ENCODE data around the gene PAPOLA. TPM values are rescaled to one million over a fixed set of nuclear protein-coding genes. Genes with fewer than 3 reads are reported as not detected.

PAPOLA gene
- total RNA-seq, 4 donors from 2014 or later: 76.6 to 250 (median 110) TPM

DNA sequence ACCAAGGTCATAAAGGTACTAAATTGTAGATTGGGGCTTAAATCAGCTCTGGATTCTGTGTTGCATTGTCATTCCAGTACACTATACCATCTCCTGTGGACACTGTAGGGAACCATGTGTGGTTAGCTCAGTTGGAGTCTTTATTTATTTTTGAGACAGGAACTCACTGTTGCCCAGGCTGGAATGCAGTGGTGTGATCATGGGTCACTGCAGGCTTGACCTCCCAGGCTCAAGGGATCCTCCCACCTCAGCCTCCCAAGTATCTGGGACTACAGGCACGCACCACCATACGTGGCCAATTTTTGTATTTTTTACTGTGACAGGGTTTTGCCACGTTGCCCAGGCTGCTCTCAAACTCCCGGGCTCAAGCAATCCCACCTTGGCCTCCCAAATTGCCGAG lies 6.7 kb downstream of the PAPOLA start:
- no peak for DNase-seq (ENCODE audit: low spot score in 2 of 2)
- WGBS: 91% methylated on average over 5 of the region's 5 CpGs
- H3K4me3 ChIP-seq: no peak overlapping the region
- no peaks in the 10 kb centered on the region for H3K27me3 ChIP-seq
- no peaks in the 10 kb centered on the region for H3K36me3 ChIP-seq
- no peak for TF ChIP-seq POLR2A (IDR thresholded peaks at IDR 0.05)
- no peak for TF ChIP-seq EP300 (IDR thresholded peaks at IDR 0.05)
- TF ChIP-seq, protein P1, sequence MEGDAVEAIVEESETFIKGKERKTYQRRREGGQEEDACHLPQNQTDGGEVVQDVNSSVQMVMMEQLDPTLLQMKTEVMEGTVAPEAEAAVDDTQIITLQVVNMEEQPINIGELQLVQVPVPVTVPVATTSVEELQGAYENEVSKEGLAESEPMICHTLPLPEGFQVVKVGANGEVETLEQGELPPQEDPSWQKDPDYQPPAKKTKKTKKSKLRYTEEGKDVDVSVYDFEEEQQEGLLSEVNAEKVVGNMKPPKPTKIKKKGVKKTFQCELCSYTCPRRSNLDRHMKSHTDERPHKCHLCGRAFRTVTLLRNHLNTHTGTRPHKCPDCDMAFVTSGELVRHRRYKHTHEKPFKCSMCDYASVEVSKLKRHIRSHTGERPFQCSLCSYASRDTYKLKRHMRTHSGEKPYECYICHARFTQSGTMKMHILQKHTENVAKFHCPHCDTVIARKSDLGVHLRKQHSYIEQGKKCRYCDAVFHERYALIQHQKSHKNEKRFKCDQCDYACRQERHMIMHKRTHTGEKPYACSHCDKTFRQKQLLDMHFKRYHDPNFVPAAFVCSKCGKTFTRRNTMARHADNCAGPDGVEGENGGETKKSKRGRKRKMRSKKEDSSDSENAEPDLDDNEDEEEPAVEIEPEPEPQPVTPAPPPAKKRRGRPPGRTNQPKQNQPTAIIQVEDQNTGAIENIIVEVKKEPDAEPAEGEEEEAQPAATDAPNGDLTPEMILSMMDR (IDR thresholded peaks at IDR 0.05): no peak
- no peak for TF ChIP-seq POLR2AphosphoS5 (IDR thresholded peaks at IDR 0.05)
- H3K4me1 ChIP-seq: peaks cover 63% of the 10 kb centered on the region
- no peaks in the 10 kb centered on the region for H3K9me3 ChIP-seq
- no peak overlapping the region for H3K27ac ChIP-seq

DNA sequence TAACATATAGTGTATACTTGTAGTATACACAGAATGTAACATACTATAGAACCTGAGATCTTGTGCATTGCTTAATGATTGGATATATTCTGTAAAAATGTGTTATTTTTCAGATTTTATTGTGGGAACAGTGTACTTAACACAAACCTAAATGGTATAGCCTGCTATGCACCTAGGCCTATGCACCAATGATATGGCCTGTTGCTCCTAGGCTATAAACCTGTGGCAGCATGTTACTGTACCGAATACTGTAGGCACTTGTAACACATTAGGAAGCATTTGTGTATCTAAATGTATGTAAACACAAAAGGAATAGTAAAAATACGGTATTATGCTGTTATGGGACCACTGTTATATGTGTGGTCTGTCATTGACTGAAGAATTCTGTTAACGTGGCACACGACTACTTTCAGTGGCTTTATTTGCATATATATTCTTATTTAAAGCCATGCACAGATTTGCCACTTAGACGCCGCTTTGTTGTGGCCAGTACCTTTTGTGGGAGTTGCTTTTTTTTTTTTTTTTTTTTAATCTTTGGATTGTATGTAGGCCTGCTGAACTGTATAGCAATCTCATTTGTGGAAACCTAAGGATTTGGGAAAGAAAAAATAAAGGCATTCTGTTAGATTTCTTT lies 7.4 kb downstream of the PAPOLA start:
- peaks cover 62% of the 10 kb centered on the region for H3K4me1 ChIP-seq
- TF ChIP-seq POLR2A (IDR thresholded peaks at IDR 0.05) (no peak), POLR2AphosphoS5 (IDR thresholded peaks at IDR 0.05) (no peak), EP300 (IDR thresholded peaks at IDR 0.05) (no peak)
- TF ChIP-seq, protein P1 (IDR thresholded peaks at IDR 0.05): no peak

DNA sequence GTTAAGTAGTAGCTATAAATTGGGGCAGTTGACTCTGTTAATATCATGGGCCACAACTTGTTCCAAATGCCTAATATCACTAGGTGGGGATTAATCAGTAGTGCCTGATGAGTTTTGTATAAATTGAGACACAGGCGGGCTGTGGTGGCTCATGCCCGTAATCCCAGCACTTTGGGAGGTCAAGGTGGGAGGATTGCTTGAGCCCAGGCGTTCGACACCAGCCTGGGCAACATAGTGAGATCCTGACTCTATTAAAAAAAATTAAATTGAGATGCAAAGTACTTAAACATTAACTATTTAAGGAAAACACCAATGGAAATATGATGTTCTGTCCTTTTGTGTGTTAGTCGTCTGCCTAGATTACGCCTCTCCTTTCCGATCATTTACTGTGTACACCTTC lies 9.0 kb downstream of the PAPOLA start:
- H3K36me3 ChIP-seq: no peaks in the 10 kb centered on the region
- DNase-seq (ENCODE audit: low spot score in 2 of 2): no peak
- peaks cover 66% of the 10 kb centered on the region for H3K4me1 ChIP-seq
- no peak overlapping the region for H3K27ac ChIP-seq
- WGBS: 94% methylated on average over 7 of the region's 7 CpGs
- no peaks in the 10 kb centered on the region for H3K27me3 ChIP-seq
- TF ChIP-seq, protein P1 (IDR thresholded peaks at IDR 0.05): no peak
- TF ChIP-seq EP300 (IDR thresholded peaks at IDR 0.05) (no peak), POLR2A (IDR thresholded peaks at IDR 0.05) (no peak), POLR2AphosphoS5 (IDR thresholded peaks at IDR 0.05) (no peak)
- no peaks in the 10 kb centered on the region for H3K9me3 ChIP-seq
- no peak overlapping the region for H3K4me3 ChIP-seq

More for the DNA sequence above, 7.4 kb downstream of the PAPOLA start:
- Histone ChIP-seq H3K36me3 (no peaks in the 10 kb centered on the region), H3K4me3 (no peak overlapping the region), H3K27me3 (no peaks in the 10 kb centered on the region), H3K27ac (no peak overlapping the region), H3K9me3 (no peaks in the 10 kb centered on the region)
- WGBS: 71% methylated on average over 6 of the region's 6 CpGs
- DNase-seq (ENCODE audit: low spot score in 2 of 2): no peak

DNA sequence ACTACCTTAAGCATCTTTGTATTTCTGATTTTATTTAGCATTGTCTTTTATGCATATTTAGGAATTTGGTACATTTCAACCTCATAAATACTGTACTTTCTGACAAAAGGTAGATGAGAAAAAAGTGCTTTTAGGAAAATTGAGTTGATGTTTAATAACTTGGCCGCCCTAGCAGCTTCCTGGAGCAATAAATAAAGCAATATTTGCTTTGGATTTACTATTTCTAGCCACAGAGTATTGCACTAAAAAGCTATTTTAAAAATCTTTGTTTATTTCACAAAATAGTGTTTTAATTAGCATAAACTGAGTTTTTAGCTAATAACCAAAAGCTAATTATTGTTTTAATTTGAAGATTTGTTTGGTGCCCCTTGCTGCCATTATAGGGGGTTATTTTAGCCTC lies 9.5 kb downstream of the PAPOLA start:
- no peak overlapping the region for H3K4me3 ChIP-seq
- TF ChIP-seq EP300 (IDR thresholded peaks at IDR 0.05) (no peak), POLR2AphosphoS5 (IDR thresholded peaks at IDR 0.05) (no peak), POLR2A (IDR thresholded peaks at IDR 0.05) (no peak)
- TF ChIP-seq, protein P1 (IDR thresholded peaks at IDR 0.05): no peak
- WGBS: 76% methylated on average over 1 of the region's 1 CpG
- no peak overlapping the region for H3K27ac ChIP-seq
- DNase-seq (ENCODE audit: low spot score in 2 of 2): no peak
- no peaks in the 10 kb centered on the region for H3K27me3 ChIP-seq
- H3K36me3 ChIP-seq: no peaks in the 10 kb centered on the region
- peaks cover 70% of the 10 kb centered on the region for H3K4me1 ChIP-seq
- no peaks in the 10 kb centered on the region for H3K9me3 ChIP-seq

GRCh38 chr14:96512122-96512521 lies 9.9 kb downstream of the PAPOLA start:
- WGBS: 69% methylated on average over 2 of the region's 2 CpGs
- H3K4me1 ChIP-seq: peaks cover 70% of the 10 kb centered on the region

More at GRCh38 chr14:96512122-96512521, 9.9 kb downstream of the PAPOLA start:
- Histone ChIP-seq H3K27me3 (no peaks in the 10 kb centered on the region), H3K4me3 (no peak overlapping the region), H3K9me3 (no peaks in the 10 kb centered on the region), H3K36me3 (no peaks in the 10 kb centered on the region), H3K27ac (no peak overlapping the region)
- DNase-seq (ENCODE audit: low spot score in 2 of 2): no peak
- TF ChIP-seq POLR2AphosphoS5 (IDR thresholded peaks at IDR 0.05): no peak

Measured in suprapubic skin (tissue), 4 donors.